Activated CD4-positive, alpha-beta T cell treated with anti-CD3 and anti-CD28 coated beads, Interleukin-2, amount 50 U/mL, for 4 hours (primary cell): ENCODE measurements around the gene CDH4.
"Not testable (repeated sequence)": the region's sequence is repeated elsewhere in the genome, so short reads cannot be mapped to it uniquely, and the experiment has no call there.

Experiments
- DNase-seq, 2 experiments: peaks; one replicate each; pipeline ENCODE4 v3.0.0-alpha.2; 2020

CDH4 gene

GRCh38 chr20:61948056-61948455, 696.0 kb downstream of the CDH4 start:
- DNase-seq, result not testable (repeated sequence)

GRCh38 chr20:61948586-61949362, 696.7 kb downstream of the CDH4 start:
- no peak for DNase-seq

DNA sequence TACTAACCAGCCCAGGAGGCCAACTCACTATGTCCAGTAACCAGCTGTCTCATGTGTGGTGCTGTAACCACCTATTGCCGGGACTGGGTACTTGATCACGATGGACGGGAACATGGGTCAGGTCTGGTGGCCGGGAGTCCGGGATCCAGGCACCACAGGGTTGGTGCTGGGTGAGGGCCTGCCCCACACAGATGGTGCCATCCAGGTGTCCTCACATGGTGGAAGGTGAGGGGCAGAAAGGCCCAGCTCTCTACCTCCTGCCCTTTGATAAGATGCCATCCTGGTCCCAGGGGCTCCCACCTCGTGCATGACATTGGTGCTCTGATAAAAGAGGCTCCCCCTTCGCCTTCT, 697.3 kb downstream of the CDH4 start:
- no peak for DNase-seq

DNA sequence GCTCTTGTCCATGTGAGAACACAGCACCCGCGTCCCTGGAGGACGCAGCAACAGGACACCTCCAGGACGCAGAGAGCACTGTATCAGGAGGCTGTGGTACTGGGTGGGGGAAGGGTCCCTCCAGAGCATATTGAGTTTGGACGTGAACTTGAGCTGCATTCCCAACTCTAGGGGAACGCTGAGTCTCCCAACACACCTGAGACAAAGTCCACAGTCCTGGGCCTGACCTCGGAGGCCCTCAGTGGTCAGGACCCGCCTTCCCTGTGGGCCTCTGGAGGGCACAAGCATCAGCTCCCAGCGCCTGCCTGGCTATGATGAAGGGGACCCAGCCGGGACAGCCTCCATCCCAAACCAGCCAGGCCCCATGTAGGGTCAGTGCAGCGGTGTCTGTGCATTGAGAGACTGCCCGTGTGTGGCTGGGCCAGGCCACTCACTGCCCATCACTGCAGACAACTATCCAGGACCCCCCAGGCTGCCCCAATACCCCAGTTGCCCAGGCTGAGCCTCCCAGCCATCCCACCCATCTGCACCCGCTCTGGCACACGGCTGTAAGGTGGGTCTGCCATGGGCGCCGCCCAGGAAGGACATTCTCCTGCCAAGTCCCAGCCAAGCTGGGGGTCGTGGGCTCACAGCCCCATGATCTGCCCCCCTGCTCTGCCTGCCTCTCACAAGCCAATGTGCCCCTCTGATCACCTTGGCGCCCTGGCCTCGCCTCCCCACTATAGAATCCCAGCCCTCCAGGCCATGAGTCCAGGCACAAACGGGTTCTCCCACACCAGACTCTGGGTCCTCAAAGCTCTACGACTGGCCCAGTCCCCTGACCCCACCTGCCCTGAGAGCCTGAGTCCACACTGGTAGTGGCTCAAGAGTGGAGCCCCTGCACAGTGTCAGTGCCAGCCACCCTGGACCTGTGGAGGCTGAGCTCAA, 697.9 kb downstream of the CDH4 start:
- no peak for DNase-seq

- no peak for DNase-seq
Observed at GRCh38 chr20:61950641-61951071, 698.6 kb downstream of the CDH4 start.

DNA sequence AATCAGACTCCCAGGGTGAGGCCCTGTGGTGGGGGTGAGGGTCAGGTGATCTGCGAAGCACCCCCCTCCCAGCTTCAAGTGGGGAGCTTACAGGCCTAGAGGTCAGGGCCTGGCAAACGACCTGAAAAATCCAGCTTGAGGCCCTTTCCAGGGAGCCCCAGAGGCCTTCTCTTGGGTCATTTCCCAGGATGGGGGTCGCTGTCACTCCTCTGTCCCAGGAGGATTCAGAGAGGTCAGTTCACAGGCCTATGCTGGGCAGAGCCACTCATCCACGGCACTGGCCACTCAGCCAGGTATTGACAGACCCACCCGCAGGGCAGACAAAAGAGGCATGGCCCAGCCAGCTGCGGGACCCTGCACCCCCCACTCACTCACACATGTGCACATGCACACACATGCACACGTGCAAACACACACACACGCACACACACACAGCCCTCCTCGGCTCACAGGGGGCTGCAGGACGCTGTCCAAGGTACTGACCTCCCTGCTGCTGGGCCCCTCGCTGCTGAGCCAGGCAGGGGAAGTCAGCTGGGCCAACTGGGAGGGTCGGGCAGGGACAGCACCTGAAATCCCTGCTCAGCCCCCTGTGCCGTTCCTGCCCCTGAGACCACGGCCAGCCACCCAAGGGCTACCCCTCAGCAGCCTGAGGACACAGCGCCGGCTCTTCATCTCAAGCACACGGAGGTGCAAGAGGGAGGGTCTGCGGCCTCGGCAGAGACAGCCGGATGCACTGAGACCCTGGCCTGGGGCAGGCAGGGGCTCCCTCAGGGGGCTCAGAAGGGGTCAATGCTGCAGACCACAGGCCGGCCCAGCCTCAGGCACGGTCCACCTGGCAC, 699.9 kb downstream of the CDH4 start:
- DNase-seq, result no peak

DNA sequence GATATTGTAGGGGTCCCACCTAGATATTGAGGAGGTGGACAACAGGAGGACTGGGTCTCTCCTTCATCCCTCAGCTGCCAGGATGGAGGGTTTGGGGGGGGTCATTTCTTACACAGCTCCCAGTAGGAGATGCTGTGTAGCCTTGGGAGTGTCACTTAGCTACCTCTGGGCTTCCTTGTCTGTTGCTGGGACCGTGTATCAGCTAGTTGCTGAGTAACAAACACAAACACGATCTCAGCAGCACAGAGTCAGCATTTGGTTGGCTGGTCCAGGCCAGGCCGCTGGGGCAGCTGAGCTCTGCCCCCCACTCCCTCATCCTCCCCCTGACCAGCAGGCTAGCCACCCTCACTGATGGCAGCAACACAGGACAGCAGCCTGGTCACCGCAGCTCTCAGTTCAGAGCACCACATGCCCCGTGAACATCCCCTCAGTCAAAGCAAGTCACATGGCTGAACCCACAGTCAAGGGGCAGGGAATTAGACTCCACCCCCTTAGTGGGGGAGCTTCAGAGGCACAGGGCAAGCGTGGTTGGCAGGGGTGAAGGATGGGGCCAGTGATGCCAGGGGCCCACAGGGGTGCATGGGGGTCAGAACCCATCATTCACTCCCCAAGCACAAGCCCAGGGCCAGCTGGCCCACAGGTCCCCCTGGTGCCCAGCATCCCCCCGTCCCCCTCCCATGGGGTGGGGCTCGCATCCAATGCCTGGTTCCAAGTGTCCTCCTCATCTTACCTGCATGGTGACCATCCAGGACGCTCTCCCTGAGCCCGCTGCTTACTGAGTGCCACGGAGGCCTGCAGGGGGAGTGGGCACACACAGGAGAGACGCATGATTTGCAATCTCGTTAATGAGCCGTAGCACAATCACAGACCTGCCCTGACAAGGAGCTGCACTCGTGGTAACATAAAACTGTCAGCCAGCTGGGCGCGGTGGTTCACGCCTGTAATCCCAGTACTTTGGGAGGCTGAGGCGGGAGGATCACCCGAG, 701.3 kb downstream of the CDH4 start:
- DNase-seq, result no peak

GRCh38 chr20:61954276-61955021, 702.4 kb downstream of the CDH4 start:
- no peak for DNase-seq

DNA sequence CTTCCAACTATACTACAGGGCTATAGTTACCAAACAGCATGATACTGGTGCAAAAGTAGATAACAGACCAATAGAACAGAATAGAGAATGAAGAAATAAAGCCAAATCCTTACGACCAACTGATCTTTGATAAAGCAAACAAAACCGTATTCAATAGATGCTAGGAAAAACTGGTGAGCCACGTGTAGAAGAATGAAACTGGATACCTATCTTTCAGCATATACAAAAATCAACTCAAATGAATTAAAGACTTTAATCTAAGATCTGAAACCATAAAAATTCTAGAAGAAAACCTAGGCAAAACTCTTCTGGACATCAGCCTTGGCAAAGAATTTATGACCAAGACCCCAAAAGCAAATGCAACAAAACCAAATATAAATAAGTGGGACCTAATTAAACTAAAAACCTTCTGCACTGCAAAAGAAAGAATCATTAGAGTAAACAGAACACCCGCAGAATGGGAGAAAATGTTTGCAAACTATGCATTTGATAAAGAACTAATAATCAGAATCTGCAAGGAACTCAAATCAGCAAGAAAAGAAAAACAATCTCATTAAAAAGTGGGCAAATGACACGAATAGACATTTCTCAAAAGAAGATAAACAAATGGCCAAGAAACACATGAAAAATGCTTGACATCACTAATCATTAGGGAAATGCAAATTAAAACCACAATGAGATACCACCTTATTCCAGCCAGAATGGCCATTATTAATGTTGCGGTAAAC, 703.8 kb downstream of the CDH4 start:
- DNase-seq, result no peak

DNA sequence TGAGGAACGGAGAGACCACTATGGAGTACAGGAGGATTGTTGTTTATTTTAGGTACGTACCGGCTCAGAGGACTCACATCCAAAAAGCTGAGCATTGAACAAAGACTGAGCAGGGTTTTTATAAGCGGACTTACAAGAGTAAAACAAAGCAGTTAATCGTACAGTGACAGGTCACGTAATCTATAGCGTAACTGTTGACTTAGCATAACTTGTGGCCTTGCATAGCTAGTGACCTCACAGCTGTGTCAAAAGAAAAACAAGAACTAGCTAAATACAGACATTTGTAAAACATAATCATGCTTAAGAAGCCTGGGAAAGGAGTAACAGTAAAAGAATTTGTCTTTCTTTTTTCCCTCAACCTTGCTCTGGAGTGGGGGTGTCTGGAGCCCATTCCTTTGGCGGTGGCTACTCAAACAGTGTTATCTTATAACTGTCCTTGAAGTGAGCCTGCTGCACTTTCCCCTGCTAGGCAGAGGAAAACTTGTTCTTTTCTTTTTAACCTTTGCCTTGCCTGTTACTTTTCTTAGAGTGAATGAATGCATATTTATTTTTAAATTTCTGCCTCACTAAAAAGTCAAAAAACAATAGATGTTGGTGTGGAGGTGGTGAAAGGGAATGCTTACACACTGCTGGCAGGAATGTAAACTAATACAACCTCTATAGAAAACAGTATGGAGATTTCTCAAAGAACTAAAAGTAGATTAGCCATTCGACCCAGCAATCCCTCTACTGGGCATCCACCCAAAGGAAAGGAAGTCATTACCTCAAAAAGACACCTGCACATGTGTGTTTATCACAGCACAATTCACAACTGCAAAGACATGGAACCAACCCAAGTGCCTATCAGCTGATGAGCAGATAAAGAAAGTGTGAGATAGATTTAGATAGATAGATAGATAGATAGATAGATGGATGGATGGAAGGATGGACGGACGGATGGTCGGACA, 704.6 kb downstream of the CDH4 start:
- DNase-seq, result no peak

DNA sequence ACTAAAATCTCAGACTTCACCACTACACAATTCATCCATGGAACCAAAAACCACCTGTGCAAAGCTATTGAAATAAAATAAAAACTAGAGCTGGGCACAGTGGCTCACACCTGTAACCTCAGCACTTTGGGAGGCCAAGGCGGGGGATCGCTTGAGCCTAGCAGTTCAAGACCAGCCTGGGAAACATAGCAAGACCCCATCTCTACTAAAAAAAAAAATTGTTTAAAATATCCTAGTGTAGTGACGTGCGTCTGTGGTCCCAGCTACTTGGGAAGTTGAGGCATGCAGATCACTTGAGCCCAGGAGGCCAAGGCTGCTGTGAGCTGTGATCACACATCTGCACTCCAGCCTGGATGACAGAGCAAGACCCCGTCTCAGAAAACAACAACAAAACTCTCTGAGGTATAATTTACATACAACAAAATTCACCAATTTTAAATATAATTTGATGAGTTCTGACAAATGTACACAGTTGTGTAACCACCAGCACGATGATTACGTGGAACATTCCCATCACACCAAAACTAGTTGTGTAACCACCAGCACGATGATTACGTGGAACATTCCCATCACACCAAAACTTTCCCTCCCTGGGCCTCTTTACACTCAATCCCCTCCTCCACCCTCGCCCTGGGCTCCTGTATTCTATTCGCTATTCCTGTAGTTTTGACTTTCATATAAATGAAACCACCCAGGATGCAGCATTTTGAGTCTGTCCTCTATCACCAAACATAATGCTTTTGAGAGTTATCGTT, 706.1 kb downstream of the CDH4 start:
- DNase-seq, result no peak

- DNase-seq, result no peak
Observed at GRCh38 chr20:61958773-61959700, 707.0 kb downstream of the CDH4 start.

DNA sequence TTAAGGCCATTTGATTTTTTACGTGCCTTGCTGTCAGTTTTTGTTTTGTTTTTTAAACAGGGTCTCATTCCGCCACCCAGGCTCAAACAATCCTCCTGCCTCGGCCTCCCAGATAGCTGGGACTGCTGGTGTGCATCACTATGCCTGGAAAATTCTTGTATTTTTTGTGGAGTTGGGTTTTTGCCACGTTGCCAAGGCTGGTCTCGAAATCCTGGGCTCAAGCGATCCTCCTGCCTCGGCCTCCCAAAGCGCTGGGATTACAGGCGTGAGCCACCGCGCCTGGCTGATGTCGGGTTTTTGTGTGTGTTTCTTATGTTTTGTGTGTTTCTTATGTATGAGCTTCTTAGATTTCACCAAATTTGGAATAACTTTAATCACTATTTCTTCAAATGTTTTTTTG, 708.8 kb downstream of the CDH4 start:
- no peak for DNase-seq

DNA sequence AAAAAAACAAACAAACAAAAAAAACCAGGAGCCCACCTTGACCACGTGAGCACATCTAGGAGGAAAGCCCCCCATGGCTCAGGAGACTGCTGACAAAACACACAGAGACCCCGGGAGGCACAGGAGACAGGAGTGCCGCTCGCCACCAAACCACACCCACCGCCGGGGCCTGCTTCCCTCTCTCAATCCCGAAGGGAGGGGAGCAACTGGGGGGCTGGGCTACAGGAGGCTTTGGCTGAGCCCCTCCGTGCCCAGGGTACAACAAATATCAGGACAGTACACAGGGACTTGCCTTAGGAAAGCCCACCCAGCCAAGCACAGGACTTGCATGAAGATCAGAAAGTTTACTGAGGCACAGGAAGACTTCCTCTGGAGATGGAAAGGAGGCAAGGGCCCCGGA, 711.1 kb downstream of the CDH4 start:
- DNase-seq, result no peak

DNA sequence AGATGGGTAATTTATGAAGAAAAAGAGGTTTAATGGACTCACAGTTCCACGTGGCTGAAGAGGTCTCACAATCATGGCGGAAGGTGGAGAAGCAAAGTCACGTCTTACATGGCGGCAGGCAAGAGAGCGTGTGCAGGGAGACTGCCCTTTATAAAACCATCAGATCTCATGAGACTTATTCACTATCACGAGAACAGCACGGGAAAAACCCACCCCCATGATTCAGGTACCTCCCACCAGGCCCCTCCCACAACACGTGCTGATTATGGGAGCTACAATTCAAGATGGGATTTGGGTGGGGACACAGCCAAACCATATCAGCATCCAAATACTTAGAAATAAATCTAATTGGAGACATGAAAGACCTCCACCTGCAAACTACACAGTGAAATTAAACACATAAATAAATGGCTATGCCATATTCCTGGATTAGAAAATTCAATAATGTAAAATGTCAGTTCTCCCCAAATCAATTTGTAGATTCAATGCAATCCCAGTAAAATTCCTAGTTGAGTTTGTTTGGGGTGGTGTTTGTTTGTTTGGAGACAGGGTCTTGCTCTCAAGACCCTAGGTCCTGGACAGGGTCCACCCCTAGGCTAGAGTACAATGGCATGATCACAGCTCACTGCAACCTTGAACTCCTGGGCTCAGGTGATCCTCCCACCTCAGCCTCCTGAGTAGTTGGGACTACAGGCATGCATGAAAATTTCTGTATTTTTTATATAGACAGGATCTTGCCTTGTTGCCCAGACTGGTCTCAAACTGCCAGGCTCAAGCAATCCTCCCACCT, 712.0 kb downstream of the CDH4 start:
- no peak for DNase-seq
